HEK293 (cell line): ENCODE data around the gene NTN3.

Source experiments
- CTCF ChIA-PET: fragments of 350-600 bp; formaldehyde crosslinking; extraction: SDS; loops from one replicate; lab custom pipeline; 2021; ENCODE audit warnings: antibody characterized with exemption; lab: Yijun Ruan, JAX
- POLR2A ChIA-PET: fragments of 300-600 bp; formaldehyde crosslinking; extraction: SDS; loops from one replicate; lab custom pipeline; 2020; ENCODE audit warnings: antibody characterized with exemption, inconsistent platforms; lab: Yijun Ruan, JAX
- H3K27ac ChIP-seq: fragments of 200-500 bp; sonication (Bioruptor generic); 2 replicates; pipeline ENCODE4 v1.5.1; 2014; ENCODE audit warnings: low read depth, low read length, control low read depth, inconsistent platforms; ENCODE audit errors: extremely low read depth
- H3K36me3 ChIP-seq, 2 experiments: fragments of 200-500 bp in 1 of 2; sonication (Bioruptor generic) in 1 of 2; 1 replicate in 1 of 2; 2 replicates in 1 of 2; pipeline ENCODE4 v1.5.1; 2014 to 2017; ENCODE audit warnings: inconsistent platforms in 2 of 2, low read length in 2 of 2; ENCODE audit not compliant: control insufficient read depth in 2 of 2, insufficient read depth in 1 of 2
- H3K4me1 ChIP-seq: fragments of 200-500 bp; sonication (Bioruptor generic); 2 replicates; pipeline ENCODE4 v1.5.1; 2014; ENCODE audit warnings: mild to moderate bottlenecking, low read length, inconsistent platforms; ENCODE audit not compliant: control insufficient read depth, insufficient read depth
- H3K4me3 ChIP-seq: 2 replicates; pipeline ENCODE4 v1.5.1; 2011; ENCODE audit warnings: low read depth, mild to moderate bottlenecking, control low read depth, low read length, moderate library complexity
- H3K9me3 ChIP-seq: fragments of 200-500 bp; sonication (Bioruptor generic); 2 replicates; pipeline ENCODE4 v1.5.1; 2014; ENCODE audit warnings: low read depth, low read length, inconsistent platforms; ENCODE audit not compliant: control insufficient read depth, insufficient read depth
- GLIS1 ChIP-seq: fragments of 450-650 bp; formaldehyde crosslinking; IDR thresholded peaks from 2 replicates; pipeline ENCODE4 v1.5.1; 2016; ENCODE audit warnings: missing biosample characterization, missing genetic modification characterization
- REST ChIP-seq: fragments of 450-650 bp; formaldehyde crosslinking; IDR thresholded peaks from 2 replicates; pipeline ENCODE4 v1.5.1; 2016; ENCODE audit warnings: missing biosample characterization, missing genetic modification characterization
- SCRT1 ChIP-seq: fragments of 450-650 bp; formaldehyde crosslinking; IDR thresholded peaks from 2 replicates; pipeline ENCODE4 v1.5.1; 2016; ENCODE audit warnings: missing biosample characterization, missing genetic modification characterization, borderline replicate concordance
- SCRT2 ChIP-seq: fragments of 450-650 bp; formaldehyde crosslinking; IDR thresholded peaks from 2 replicates; pipeline ENCODE4 v1.5.1; 2016; ENCODE audit warnings: missing biosample characterization, missing genetic modification characterization
- ZIC2 ChIP-seq: fragments of 450-650 bp; formaldehyde crosslinking; IDR thresholded peaks from 2 replicates; pipeline ENCODE4 v1.5.1; 2016; ENCODE audit warnings: missing biosample characterization, missing genetic modification characterization
- ZNF112 ChIP-seq: fragments of 450-650 bp; formaldehyde crosslinking; IDR thresholded peaks from 2 replicates; pipeline ENCODE4 v1.5.0; 2017; ENCODE audit warnings: missing biosample characterization, missing genetic modification characterization
- ZNF121 ChIP-seq: fragments of 450-650 bp; formaldehyde crosslinking; IDR thresholded peaks from 2 replicates; pipeline ENCODE4 v1.5.1; 2016; ENCODE audit warnings: missing biosample characterization, missing genetic modification characterization
- ZNF146 ChIP-seq: fragments of 450-650 bp; formaldehyde crosslinking; IDR thresholded peaks from 2 replicates; pipeline ENCODE4 v1.5.1; 2016; ENCODE audit warnings: missing biosample characterization, missing genetic modification characterization
- ZNF184 ChIP-seq: fragments of 450-650 bp; IDR thresholded peaks from 2 replicates; pipeline ENCODE4 v1.5.1; 2018; ENCODE audit warnings: missing biosample characterization, mild to moderate bottlenecking, missing genetic modification characterization
- ZNF558 ChIP-seq: fragments of 450-650 bp; formaldehyde crosslinking; IDR thresholded peaks from 2 replicates; pipeline ENCODE4 v1.5.1; 2016; ENCODE audit warnings: missing biosample characterization, missing genetic modification characterization
- ZNF571 ChIP-seq: fragments of 450-650 bp; formaldehyde crosslinking; IDR thresholded peaks from 2 replicates; pipeline ENCODE4 v1.5.0; 2017; ENCODE audit warnings: missing biosample characterization, missing genetic modification characterization
- ZNF580 ChIP-seq: fragments of 450-650 bp; formaldehyde crosslinking; IDR thresholded peaks from 2 replicates; pipeline ENCODE4 v1.5.1; 2016; ENCODE audit warnings: missing biosample characterization, missing genetic modification characterization

Gene NTN3

DNA sequence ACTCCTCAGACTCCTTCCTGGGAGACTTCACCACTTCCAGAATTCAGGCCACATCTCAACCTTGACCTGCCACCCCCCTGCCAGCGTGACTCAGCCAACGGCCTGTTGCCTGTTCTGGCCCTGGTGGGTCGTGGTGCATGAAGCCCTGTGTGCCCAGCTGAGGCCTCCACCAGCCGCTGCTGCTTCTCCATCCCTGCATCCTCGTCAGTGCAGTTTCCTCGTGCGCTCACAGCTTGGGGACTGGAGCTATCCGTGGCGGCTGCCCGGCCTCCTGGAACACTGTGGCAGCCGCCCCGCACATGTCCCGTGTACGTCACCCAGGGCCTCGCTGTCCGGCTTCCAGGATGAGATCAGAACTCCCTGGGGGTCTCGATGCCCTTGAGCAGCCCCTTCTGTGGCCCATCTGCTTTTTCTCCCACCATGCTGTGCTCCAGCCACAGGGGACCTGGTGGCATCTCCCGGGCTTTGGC lies 19.2 kb upstream of the NTN3 start:
- no peaks in the 10 kb centered on the region for H3K9me3 ChIP-seq
- H3K4me3 ChIP-seq, result no peak overlapping the region
- CTCF ChIA-PET, result no interaction called here
- H3K36me3 ChIP-seq, result peaks cover 10 to 91% of the 10 kb centered on the region in 2 experiments; a peak in 2 of 3 replicates
- POLR2A ChIA-PET, result interaction anchor here (1.5 to 2.9 kb wide), 2 partner anchors 8 to 16 kb away, joined by 5 to 16 read pairs; partner anchors contain the start of gene TEDC2
- H3K4me1 ChIP-seq, result no peaks in the 10 kb centered on the region
- TF ChIP-seq SCRT2 (0 out of 2 replicates have a peak, but pooled peaks have one; percentile 22), ZIC2 (tag by site-specific recombination) (peak; percentile 68), ZNF580 (tag by site-specific recombination) (no peak), GLIS1 (tag by site-specific recombination) (0 out of 2 replicates have a peak, but pooled peaks have one; percentile 18)
- H3K27ac ChIP-seq, result no peak overlapping the region

- Histone ChIP-seq H3K4me1 (no peaks in the 10 kb centered on the region), H3K27ac (no peak overlapping the region), H3K36me3 (peaks cover 7 to 92% of the 10 kb centered on the region in 2 experiments; a peak in 2 of 3 replicates), H3K4me3 (no peak overlapping the region), H3K9me3 (no peaks in the 10 kb centered on the region)
- POLR2A ChIA-PET, result interaction anchor here (0.5 to 1.5 kb wide), 2 partner anchors 15 to 16 kb away, joined by 3 to 5 read pairs; no protein-coding TSS in a partner anchor
- CTCF ChIA-PET, result no interaction called here
- TF ChIP-seq ZNF121 (tag by site-specific recombination) (peak; percentile 61; the same call in 1 of the 2 replicates), ZNF146 (tag by site-specific recombination) (peak; percentile 100), ZNF184 (tag by site-specific recombination) (no peak), GLIS1 (tag by site-specific recombination) (no peak), ZNF112 (tag by site-specific recombination) (no peak)
Observed at GRCh38 chr16:2452650-2453049, 18.4 kb upstream of the NTN3 start.

- no peaks in the 10 kb centered on the region for H3K9me3 ChIP-seq
- TF ChIP-seq REST (peak; percentile 82), ZNF558 (tag by site-specific recombination) (no peak)
- TF ChIP-seq, all 188 proteins: peak for 1
- Histone ChIP-seq H3K27ac (no peak overlapping the region), H3K4me3 (no peak overlapping the region), H3K36me3 (peaks cover under 1 to 68% of the 10 kb centered on the region in 2 experiments; a peak in 2 of 3 replicates), H3K4me1 (peaks cover 11% of the 10 kb centered on the region)
- POLR2A ChIA-PET, result interaction anchor here (0.6 to 1.1 kb wide), 5 partner anchors 12 to 296 kb away, joined by 3 to 4 read pairs (median 3); no protein-coding TSS in a partner anchor
- CTCF ChIA-PET, result no interaction called here
Observed at GRCh38 chr16:2455081-2455845, 15.8 kb upstream of the NTN3 start.

DNA sequence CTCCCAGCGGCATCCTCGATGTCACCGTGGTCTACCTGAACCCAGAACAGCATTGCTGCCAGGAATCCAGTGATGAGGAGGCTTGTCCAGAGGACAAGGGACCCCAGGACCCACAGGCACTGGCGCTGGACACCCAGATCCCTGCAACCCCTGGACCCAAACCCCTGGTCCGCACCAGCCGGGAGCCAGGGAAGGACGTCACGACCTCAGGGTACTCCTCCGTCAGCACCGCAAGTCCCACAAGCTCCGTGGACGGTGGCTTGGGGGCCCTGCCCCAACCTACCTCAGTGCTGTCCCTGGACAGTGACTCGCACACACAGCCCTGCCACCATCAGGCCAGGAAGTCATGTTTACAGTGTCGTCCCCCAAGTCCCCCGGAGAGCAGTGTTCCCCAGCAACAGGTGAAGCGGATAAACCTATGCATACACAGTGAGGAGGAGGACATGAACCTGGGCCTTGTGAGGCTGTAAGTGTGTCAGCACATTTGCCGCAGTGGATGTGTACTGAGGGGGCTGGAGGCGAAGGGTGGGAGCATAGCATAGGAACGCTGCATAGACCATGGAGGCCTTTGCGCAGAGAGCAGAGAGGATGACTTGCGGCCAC lies 14.4 kb upstream of the NTN3 start:
- ChIA-PET POLR2A (interaction anchor here (1.0 to 1.5 kb wide), 3 partner anchors 12 to 17 kb away, joined by 3 to 4 read pairs (median 3); no protein-coding TSS in a partner anchor), CTCF (no interaction called here)
- Histone ChIP-seq H3K36me3 (peaks cover 0 to 65% of the 10 kb centered on the region in 2 experiments; a peak in 2 of 3 replicates), H3K27ac (no peak overlapping the region), H3K9me3 (no peaks in the 10 kb centered on the region), H3K4me1 (peaks cover 15% of the 10 kb centered on the region), H3K4me3 (no peak overlapping the region)
- TF ChIP-seq SCRT1 (peak; percentile 83; the same call in 1 of the 2 replicates), ZNF571 (tag by site-specific recombination) (no peak), SCRT2 (peak; percentile 94)
